ENCODE measurements around the gene FTO. TPM values are rescaled to one million over a fixed set of nuclear protein-coding genes. Genes with fewer than 3 reads are reported as not detected.
A peak's percentile ranks its signal among the peaks of the same experiment; 100 is the strongest.

The FTO gene
- total and polyA plus RNA-seq, 2 of the 13 experiments (the other 11 are each of a cell fraction or from before 2014, with no cell fraction given) = 41.6 to 55.8 TPM

DNA sequence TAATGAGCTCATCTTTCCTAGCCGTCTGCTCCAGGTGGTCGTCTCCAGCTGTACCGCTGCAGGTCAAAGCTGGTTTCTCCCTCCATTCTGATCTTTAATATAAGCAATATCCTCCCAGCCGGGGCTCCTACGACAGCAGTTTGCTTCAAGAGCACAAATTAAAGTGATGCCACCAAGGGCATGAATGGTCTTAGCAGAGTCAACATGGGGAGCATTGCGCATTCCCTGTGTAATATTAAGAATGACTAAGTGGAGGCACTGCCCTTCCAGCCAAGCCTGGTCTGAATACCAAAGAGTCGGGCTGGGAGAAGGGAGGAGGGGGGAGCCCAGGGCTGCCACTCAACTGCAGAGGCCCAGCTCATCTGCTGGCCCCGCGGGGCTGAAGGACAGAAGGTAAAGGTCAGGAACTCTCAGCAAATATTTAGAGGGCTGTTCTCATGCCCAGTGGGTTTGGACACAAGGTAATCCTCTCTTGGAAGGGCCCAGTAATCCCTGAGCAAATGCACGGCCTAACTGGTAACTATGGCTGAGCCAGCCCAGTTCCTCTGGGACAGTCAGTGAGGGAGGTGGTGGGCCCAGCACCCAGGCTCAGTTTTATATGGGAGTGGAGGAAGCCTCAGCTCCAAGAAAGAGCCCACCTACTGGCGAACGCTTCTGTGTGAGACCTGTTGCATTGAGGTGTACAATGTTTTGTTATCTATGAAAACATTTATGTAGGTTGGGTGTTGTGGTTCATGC lies 461.4 kb downstream of the FTO start (continued):
- TF ChIP-seq, protein P1, sequence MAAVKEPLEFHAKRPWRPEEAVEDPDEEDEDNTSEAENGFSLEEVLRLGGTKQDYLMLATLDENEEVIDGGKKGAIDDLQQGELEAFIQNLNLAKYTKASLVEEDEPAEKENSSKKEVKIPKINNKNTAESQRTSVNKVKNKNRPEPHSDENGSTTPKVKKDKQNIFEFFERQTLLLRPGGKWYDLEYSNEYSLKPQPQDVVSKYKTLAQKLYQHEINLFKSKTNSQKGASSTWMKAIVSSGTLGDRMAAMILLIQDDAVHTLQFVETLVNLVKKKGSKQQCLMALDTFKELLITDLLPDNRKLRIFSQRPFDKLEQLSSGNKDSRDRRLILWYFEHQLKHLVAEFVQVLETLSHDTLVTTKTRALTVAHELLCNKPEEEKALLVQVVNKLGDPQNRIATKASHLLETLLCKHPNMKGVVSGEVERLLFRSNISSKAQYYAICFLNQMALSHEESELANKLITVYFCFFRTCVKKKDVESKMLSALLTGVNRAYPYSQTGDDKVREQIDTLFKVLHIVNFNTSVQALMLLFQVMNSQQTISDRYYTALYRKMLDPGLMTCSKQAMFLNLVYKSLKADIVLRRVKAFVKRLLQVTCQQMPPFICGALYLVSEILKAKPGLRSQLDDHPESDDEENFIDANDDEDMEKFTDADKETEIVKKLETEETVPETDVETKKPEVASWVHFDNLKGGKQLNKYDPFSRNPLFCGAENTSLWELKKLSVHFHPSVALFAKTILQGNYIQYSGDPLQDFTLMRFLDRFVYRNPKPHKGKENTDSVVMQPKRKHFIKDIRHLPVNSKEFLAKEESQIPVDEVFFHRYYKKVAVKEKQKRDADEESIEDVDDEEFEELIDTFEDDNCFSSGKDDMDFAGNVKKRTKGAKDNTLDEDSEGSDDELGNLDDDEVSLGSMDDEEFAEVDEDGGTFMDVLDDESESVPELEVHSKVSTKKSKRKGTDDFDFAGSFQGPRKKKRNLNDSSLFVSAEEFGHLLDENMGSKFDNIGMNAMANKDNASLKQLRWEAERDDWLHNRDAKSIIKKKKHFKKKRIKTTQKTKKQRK (IDR thresholded peaks at IDR 0.05; ENCODE audit: low read length) = no peak
- TF ChIP-seq MIER2 (CRISPR knock-in tag; IDR thresholded peaks at IDR 0.05) (peak; percentile 72; the same call in 1 of the 2 replicates), ZNF383 (CRISPR knock-in tag; IDR thresholded peaks at IDR 0.05; ENCODE audit: borderline replicate concordance) (peak; percentile 47; the same call in 1 of the 2 replicates), ZBTB21 (CRISPR knock-in tag; IDR thresholded peaks at IDR 0.05) (0 out of 2 replicates have a peak, but pooled peaks have one; percentile 48), DMAP1 (CRISPR knock-in tag; IDR thresholded peaks at IDR 0.05) (peak; percentile 63; the same call in 1 of the 2 replicates), PHF8 (CRISPR knock-in tag; IDR thresholded peaks at IDR 0.05) (peak; percentile 44), ZNF746 (CRISPR knock-in tag; IDR thresholded peaks at IDR 0.05) (peak; percentile 93; the same call in 1 of the 2 replicates), FOXA1 (IDR thresholded peaks at IDR 0.05) (no peak), FOXA1 (CRISPR knock-in tag; IDR thresholded peaks at IDR 0.05) (peak; percentile 94), NCOA5 (CRISPR knock-in tag; IDR thresholded peaks at IDR 0.05) (no peak), FOXP1 (IDR thresholded peaks at IDR 0.05) (no peak), FOXP1 (CRISPR knock-in tag; IDR thresholded peaks at IDR 0.05) (peak; percentile 82), NONO (IDR thresholded peaks at IDR 0.05) (no peak), NONO (CRISPR knock-in tag; conservative IDR thresholded peaks at IDR 0.05) (peak; percentile 76), FOXM1 (CRISPR knock-in tag; IDR thresholded peaks at IDR 0.05) (no peak), MED13 (CRISPR knock-in tag; IDR thresholded peaks at IDR 0.05) (peak; percentile 96), JDP2 (CRISPR knock-in tag; IDR thresholded peaks at IDR 0.05; ENCODE audit: borderline replicate concordance) (no peak), ZNF20 (CRISPR knock-in tag; IDR thresholded peaks at IDR 0.05) (no peak), MXI1 (IDR thresholded peaks at IDR 0.05; ENCODE audit: borderline replicate concordance, low read depth, low read length) (peak; percentile 46; the same call in 1 of the 3 replicates)
- TF ChIP-seq, protein P2, sequence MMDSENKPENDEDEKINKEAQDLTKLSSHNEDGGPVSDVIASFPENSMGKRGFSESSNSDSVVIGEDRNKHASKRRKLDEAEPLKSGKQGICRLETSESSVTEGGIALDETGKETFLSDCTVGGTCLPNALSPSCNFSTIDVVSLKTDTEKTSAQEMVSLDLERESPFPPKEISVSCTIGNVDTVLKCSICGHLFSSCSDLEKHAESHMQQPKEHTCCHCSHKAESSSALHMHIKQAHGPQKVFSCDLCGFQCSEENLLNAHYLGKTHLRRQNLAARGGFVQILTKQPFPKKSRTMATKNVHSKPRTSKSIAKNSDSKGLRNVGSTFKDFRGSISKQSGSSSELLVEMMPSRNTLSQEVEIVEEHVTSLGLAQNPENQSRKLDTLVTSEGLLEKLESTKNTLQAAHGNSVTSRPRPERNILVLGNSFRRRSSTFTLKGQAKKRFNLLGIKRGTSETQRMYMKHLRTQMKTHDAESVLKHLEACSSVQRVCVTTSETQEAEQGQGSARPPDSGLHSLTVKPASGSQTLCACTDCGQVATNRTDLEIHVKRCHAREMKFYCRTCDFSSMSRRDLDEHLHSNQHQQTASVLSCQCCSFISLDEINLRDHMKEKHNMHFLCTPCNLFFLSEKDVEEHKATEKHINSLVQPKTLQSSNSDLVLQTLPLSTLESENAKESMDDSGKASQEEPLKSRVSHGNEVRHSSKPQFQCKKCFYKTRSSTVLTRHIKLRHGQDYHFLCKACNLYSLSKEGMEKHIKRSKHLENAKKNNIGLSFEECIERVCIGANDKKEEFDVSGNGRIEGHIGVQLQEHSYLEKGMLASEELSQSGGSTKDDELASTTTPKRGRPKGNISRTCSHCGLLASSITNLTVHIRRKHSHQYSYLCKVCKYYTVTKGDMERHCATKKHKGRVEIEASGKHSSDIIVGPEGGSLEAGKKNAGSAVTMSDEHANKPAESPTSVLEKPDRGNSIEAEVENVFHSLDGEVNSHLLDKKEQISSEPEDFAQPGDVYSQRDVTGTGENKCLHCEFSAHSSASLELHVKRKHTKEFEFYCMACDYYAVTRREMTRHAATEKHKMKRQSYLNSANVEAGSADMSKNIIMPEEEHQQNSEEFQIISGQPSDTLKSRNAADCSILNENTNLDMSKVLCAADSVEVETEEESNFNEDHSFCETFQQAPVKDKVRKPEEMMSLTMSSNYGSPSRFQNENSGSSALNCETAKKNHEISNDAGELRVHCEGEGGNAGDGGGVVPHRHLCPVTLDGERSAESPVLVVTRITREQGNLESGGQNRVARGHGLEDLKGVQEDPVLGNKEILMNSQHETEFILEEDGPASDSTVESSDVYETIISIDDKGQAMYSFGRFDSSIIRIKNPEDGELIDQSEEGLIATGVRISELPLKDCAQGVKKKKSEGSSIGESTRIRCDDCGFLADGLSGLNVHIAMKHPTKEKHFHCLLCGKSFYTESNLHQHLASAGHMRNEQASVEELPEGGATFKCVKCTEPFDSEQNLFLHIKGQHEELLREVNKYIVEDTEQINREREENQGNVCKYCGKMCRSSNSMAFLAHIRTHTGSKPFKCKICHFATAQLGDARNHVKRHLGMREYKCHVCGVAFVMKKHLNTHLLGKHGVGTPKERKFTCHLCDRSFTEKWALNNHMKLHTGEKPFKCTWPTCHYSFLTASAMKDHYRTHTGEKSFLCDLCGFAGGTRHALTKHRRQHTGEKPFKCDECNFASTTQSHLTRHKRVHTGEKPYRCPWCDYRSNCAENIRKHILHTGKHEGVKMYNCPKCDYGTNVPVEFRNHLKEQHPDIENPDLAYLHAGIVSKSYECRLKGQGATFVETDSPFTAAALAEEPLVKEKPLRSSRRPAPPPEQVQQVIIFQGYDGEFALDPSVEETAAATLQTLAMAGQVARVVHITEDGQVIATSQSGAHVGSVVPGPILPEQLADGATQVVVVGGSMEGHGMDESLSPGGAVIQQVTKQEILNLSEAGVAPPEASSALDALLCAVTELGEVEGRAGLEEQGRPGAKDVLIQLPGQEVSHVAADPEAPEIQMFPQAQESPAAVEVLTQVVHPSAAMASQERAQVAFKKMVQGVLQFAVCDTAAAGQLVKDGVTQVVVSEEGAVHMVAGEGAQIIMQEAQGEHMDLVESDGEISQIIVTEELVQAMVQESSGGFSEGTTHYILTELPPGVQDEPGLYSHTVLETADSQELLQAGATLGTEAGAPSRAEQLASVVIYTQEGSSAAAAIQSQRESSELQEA (CRISPR knock-in tag; IDR thresholded peaks at IDR 0.05; ENCODE audit: not compliant biosample characterization) = no peak
- TF ChIP-seq, protein P3, sequence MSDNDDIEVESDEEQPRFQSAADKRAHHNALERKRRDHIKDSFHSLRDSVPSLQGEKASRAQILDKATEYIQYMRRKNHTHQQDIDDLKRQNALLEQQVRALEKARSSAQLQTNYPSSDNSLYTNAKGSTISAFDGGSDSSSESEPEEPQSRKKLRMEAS (IDR thresholded peaks at IDR 0.05) = peak; percentile 70; the same call in 1 of the 2 replicates
